GM18519 (cell line): Measurements from ENCODE around the gene CST6.

Experiments used
- ATAC-seq: cut with Tn5 transposase; IDR thresholded peaks from one replicate; pipeline ENCODE4 v1.9.1; 2021; ENCODE audit warnings: mild to moderate bottlenecking, moderate library complexity; ENCODE audit not compliant: unreplicated experiment, low FRiP score

Gene CST6

DNA sequence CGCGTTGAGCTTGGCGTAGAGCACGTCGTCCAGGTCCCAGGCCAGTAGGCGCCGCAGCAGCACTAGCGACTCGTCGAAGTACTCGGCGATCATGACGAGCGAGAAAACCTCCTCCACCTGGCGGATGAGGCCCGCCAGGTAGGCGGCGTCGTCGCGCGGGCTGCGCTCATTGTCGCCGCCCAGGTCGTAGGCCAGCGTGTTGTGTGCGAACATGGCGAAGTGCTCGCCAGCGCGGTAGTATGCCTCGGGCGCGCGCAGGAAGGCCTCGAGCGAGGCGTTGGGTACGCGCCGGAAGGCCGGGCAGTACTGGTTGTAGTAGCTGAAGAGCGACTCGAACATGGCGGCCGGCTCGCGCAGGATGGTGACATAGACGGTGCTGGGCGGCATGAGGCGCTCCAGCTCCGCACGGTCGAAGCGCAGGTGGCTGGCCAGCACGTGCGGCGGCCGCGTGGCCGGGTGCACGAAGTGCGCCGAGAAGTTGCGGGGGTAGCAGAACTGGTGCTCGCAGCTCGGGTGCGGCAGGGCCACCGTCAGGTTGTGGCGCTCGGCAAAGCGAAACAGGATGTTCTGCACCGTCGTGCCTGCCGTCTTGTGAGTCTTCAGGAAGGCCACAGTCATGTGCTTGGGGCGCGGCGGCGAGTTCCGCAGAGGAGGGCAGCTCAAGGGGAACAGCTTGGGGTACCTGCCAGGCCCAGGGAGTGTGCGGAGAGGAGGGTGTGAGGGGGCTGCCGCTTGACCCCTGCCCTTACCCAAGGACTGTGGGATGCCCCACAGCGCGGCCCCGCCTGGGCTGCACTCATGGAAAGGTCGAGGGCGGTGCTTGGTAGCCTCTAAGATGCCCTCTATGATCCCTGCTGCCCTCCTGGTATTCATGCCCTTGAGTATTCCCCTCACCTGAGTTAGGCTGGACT, 31.4 kb downstream of the CST6 start:
- no peak for ATAC-seq

DNA sequence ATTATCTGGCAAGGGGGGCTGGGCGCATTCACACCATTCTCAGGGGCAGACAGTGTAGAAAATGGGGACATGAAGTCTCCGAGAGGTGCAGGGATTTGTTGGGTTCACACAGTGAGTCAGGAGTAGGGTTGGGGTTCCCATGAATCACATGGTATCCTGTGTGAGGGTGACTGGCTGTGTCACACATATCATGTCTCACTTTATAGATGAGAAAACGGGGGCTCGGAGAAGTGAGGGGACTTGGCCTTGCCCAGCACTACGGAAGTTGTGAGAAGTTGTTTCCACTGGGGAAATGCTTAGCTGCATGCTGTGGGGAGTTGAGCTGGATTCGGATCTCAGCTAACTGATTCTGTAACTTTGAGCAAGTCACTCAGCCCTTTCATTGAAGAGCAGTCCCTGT, 32.9 kb downstream of the CST6 start:
- ATAC-seq, result no peak

DNA sequence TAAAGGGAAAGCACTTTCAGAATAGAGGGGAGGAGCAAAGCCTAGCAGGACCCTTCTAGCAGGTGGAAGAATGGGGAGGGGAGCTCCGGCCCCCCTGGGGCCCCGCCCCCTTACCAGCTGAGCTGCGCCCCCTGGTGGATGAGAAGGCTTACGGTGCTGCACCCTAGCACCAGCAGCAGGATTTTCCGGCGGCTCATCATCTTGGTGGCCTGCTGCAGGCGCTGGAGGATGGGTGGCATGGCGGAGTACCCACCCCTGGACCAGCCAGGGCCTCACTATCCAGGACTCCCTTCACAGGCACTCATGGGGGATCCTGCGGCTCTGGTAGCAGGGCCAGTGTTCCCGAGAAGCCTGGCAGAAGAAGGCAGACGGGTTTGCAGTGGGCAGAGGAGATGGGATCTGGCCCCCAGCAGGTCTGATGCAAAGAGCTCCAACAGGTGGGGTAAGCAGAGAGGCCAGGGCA, 33.4 kb downstream of the CST6 start:
- ATAC-seq, result no peak

- ATAC-seq, result no peak
These were observed 35.1 kb downstream of the CST6 start for GRCh38 chr11:66046901-66047300.

DNA sequence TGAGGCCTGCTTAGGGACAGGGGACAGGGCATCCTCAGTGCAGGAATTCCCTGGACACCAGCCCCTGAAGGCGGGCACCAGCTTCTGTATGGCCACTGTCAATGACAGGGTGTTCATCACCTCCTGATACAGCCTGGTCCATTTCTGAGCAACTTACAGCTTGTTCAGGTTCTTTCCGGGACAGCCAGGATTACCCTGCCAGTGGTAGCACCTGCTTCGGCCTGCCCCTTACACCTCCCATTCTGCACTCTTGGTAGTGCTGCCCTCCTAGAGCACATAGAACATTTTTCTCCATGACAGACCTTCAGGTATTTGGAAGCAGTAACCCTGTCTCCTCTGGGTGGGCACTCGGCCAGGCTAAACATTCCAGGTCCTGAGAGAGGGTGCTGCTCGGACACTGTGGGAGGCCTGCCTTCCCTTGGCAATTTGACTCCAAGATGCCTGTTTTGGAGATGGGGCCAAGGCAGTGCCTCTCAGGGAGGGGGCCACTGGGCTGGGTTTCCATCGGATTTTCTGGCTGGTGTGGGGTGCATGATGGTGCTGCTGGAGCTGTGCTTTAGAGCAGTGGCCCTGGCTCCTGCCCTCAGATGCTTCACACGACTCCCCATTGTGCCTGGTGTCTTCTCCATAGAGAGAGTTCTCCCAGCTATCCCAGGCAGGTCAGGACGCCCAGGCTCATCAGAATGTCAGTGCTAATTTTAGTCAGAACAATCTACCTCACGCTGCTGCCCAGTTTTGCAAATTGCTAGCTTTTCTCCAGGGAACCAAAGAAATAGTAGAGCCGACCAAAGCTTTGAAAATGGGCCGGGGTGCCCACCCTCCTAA, 35.9 kb downstream of the CST6 start:
- ATAC-seq, result no peak

DNA sequence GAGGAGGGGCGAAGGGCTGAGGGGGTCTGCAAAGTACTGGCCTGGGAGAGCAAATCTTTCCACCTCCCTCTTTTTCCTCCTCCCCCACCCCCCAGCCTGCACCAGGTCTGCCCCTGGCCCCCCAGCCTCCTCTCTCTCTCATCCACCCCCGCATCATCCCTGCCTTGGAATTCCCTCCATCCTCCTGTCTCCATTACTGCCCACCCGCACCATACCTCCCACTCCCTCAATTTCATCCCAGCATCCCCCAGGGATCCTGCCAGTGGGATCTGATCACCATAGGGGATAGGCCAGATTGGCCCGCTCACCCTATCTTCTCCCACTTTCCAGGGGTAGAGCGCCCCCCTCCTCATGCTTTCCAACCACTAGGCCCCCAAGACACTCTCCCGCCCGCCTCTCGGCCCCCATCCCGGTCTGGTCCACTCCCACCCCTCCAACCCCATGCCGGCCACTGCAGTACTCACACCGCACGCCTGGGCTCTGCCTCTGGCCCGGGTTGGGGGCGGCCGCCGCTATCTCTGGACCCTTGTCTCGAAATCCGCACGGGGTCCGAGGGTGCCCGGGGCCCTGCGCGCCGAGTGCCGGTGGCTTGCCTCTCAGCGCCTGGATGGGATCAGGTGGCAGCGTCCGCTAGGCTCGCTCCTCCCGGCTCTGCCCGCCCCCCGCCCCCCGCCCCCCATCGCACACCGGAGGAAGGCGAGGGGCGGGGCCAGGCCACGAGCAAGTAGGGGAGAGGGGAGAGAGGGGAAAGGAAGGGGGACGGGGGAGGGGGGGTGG, 36.9 kb downstream of the CST6 start, which contains the start of gene GAL3ST3:
Gene GAL3ST3, minus strand, starts transcription at position 615 of the 777 bp plus-strand sequence. CDS start 3,746 bp downstream, outside the sequence.
- ATAC-seq, result no peak

GRCh38 chr11:66050581-66051231, 38.9 kb downstream of the CST6 start:
- ATAC-seq, result no peak

DNA sequence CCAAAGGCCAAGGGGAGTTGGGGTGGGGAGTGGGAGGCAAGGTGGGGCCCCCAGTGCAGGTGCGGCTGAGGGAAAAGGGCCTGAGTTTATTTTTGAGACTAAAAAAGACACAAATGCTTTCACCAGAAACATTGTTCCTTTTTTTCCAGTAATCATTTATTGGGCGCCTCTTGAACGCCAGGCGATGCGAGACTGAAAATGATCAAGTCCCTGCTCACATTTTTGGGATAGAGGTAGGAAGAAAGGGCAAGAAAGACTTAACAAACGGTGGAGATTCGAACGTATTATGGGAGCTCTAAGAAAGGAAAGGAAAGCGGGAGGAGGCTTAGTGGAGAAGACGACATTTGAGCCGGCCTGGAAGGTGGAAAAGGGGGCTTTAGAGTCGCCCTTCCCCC, 39.6 kb downstream of the CST6 start:
- no peak for ATAC-seq

GRCh38 chr11:66051766-66052663, 40.2 kb downstream of the CST6 start, which contains the start of gene SF3B2:
TSS of gene SF3B2 (plus strand) at chr11:66052364. CDS start at chr11:66052385, 21 bp downstream.
- peak; percentile 91 for ATAC-seq

- ATAC-seq, result no peak
These were observed 40.8 kb downstream of the CST6 start for GRCh38 chr11:66052664-66052982.

- ATAC-seq, result no peak
These were observed 43.2 kb downstream of the CST6 start for GRCh38 chr11:66055021-66055420.

- no peak for ATAC-seq
These were observed 44.7 kb downstream of the CST6 start for GRCh38 chr11:66056501-66056900.

DNA sequence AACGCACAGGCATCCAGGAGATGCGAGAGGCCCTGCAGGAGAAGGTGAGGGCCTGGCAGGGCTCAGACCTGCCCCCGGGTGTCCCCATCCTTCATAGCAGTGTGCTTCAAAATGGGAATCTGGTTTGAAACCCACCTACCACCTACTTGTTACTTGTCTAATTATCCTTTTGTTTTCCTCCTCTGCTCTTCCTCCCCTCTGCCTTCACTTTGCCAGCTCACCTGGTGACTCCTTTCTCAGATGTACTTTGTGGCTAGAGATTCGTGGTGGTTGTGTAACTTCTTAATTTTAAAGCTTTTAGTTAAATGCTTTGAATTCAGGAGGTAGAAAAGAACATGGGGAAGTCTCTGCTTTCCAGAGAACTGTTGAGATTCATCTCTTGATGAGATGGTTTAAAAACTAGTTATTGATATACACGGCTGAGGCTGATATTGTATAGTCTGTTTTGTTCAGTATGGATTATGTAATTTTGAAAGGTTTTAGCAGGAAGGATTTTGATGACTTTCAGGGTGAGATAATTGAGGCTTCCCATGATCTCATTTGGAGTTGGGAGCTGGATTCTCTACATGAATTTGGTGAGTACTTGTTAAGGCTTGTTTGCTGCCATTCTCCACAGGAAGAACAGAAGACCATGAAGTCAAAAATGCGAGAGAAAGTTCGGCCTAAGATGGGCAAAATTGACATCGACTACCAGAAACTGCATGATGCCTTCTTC, 48.3 kb downstream of the CST6 start:
- no peak for ATAC-seq

DNA sequence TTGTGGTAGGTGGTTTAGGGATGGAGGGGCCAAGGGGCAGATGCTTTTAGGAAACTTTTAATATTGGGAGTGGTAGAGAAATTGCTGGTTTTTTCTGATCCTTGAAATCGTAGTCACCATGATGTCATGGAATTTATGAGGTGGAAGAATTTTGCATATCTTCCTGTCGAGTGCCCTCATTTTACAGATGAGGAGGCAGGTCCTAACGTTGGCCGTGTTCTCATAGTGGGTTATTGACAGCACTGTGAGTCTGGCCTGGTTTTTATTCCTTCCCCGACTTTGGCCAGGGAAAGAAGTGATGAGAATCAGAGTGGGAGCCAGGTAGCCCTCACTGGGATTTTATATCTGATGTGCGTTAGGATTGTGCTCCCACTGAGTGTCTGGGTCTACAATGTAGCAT, 49.5 kb downstream of the CST6 start:
- ATAC-seq, result no peak

GRCh38 chr11:66062408-66062807, 50.6 kb downstream of the CST6 start:
- ATAC-seq, result no peak
